RWPE2 (cell line): ENCODE results near the gene LDLRAD4.
A peak's percentile ranks its signal among the peaks of the same experiment; 100 is the strongest.
"Not testable (repeated sequence)": the region's sequence is repeated elsewhere in the genome, so short reads cannot be mapped to it uniquely, and the experiment has no call there.

Experiments
- ATAC-seq: fragments of 200-7000 bp; cut with Tn5 transposase; 3 replicates; pipeline ENCODE4 v1.9.1; 2021; ENCODE audit warnings: low read depth
- DNase-seq: peaks from one replicate; pipeline ENCODE4 v3.0.0-alpha.2; 2020; ENCODE audit warnings: low spot score
- H3K27ac ChIP-seq: fragments of 450-650 bp; 2 replicates; pipeline ENCODE4 v1.5.1; 2017; ENCODE audit warnings: mild to moderate bottlenecking; ENCODE audit not compliant: poor library complexity, severe bottlenecking
- H3K27me3 ChIP-seq: fragments of 250-450 bp; sonication (Bioruptor Pico); 2 replicates; pipeline ENCODE4 v1.5.1; 2021; ENCODE audit warnings: mild to moderate bottlenecking, moderate library complexity; ENCODE audit not compliant: insufficient read depth, poor library complexity, severe bottlenecking
- H3K36me3 ChIP-seq: fragments of 250-450 bp; sonication (Bioruptor Pico); 2 replicates; pipeline ENCODE4 v1.5.1; 2020; ENCODE audit warnings: low read depth, mild to moderate bottlenecking, moderate library complexity
- H3K4me1 ChIP-seq: fragments of 250-450 bp; sonication (Bioruptor Pico); 2 replicates; pipeline ENCODE4 v1.5.1; 2021; ENCODE audit warnings: mild to moderate bottlenecking, moderate library complexity; ENCODE audit not compliant: insufficient read depth, poor library complexity, severe bottlenecking
- H3K4me3 ChIP-seq: fragments of 250-450 bp; sonication (Bioruptor Pico); 2 replicates; pipeline ENCODE4 v1.5.1; 2021; ENCODE audit warnings: mild to moderate bottlenecking, moderate library complexity; ENCODE audit not compliant: severe bottlenecking
- H3K9me3 ChIP-seq: fragments of 250-450 bp; sonication (Bioruptor Pico); 2 replicates; pipeline ENCODE4 v1.5.1; 2021; ENCODE audit warnings: mild to moderate bottlenecking, moderate library complexity; ENCODE audit not compliant: severe bottlenecking
- TF ChIP-seq, protein P1 (sequence below): fragments of 450-650 bp; IDR thresholded peaks from one replicate; pipeline ENCODE4 v1.5.1; 2017; ENCODE audit warnings: mild to moderate bottlenecking, moderate library complexity; ENCODE audit not compliant: poor library complexity, severe bottlenecking

The LDLRAD4 gene

DNA sequence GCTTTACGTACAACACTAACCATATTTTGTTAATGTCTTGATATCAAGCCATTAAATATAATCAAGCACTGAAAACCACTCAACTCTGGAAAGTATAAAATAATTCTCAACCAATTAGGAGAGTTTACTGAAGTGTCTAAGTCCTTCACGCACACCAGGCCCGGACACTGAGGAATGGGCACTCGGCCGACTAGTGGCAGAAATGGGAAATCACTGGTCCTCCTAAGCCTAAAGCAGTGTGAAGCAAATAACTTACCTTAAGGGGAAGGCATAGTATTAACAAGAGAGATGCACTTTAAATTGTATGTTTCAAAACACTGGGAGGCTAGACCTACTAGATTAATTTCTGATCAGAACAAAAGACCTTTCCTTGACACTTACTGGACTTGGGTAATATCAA, 462.1 kb downstream of the LDLRAD4 start:
- TF ChIP-seq, protein P1, sequence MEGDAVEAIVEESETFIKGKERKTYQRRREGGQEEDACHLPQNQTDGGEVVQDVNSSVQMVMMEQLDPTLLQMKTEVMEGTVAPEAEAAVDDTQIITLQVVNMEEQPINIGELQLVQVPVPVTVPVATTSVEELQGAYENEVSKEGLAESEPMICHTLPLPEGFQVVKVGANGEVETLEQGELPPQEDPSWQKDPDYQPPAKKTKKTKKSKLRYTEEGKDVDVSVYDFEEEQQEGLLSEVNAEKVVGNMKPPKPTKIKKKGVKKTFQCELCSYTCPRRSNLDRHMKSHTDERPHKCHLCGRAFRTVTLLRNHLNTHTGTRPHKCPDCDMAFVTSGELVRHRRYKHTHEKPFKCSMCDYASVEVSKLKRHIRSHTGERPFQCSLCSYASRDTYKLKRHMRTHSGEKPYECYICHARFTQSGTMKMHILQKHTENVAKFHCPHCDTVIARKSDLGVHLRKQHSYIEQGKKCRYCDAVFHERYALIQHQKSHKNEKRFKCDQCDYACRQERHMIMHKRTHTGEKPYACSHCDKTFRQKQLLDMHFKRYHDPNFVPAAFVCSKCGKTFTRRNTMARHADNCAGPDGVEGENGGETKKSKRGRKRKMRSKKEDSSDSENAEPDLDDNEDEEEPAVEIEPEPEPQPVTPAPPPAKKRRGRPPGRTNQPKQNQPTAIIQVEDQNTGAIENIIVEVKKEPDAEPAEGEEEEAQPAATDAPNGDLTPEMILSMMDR: peak; percentile 24
- Histone ChIP-seq H3K27ac (no peak overlapping the region), H3K4me3 (no peak overlapping the region), H3K27me3 (no peaks in the 10 kb centered on the region), H3K4me1 (no peaks in the 10 kb centered on the region), H3K36me3 (peaks cover 33% of the 10 kb centered on the region), H3K9me3 (no peaks in the 10 kb centered on the region)
- ATAC-seq (no peak), DNase-seq (no peak)

- no peaks in the 10 kb centered on the region for H3K9me3 ChIP-seq
- H3K27ac ChIP-seq: no peak overlapping the region
- DNase-seq (no peak), ATAC-seq (no peak)
- H3K36me3 ChIP-seq: peaks cover 33% of the 10 kb centered on the region
- H3K4me1 ChIP-seq: no peaks in the 10 kb centered on the region
- H3K4me3 ChIP-seq: no peak overlapping the region
- H3K27me3 ChIP-seq: no peaks in the 10 kb centered on the region
- TF ChIP-seq, protein P1: no peak
Measured at GRCh38 chr18:13681701-13682100, 463.1 kb downstream of the LDLRAD4 start.

DNA sequence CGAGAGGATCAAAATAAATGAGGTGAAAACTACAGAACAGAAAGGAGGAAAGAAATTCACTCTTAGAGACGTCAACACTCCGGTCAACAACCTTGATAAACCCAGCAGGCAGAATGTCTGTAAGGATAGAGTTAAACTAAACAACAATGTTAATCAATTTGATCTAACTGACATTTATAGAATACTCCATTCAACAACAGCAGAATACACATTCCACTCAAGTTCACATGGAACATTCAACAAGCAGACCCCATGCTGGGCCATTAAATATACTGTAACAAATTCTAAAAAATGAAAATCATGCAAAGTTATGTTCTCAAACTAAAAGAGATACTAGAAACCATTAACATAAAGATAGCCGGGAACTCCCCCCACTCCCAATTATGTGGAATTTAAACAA, 466.0 kb downstream of the LDLRAD4 start:
- DNase-seq (no peak), ATAC-seq (no peak)
- H3K4me1 ChIP-seq: no peaks in the 10 kb centered on the region
- H3K9me3 ChIP-seq: no peaks in the 10 kb centered on the region
- H3K27ac ChIP-seq: no peak overlapping the region
- TF ChIP-seq, protein P1: no peak
- H3K27me3 ChIP-seq: no peaks in the 10 kb centered on the region
- peaks cover 25% of the 10 kb centered on the region for H3K36me3 ChIP-seq
- H3K4me3 ChIP-seq: no peak overlapping the region

DNA sequence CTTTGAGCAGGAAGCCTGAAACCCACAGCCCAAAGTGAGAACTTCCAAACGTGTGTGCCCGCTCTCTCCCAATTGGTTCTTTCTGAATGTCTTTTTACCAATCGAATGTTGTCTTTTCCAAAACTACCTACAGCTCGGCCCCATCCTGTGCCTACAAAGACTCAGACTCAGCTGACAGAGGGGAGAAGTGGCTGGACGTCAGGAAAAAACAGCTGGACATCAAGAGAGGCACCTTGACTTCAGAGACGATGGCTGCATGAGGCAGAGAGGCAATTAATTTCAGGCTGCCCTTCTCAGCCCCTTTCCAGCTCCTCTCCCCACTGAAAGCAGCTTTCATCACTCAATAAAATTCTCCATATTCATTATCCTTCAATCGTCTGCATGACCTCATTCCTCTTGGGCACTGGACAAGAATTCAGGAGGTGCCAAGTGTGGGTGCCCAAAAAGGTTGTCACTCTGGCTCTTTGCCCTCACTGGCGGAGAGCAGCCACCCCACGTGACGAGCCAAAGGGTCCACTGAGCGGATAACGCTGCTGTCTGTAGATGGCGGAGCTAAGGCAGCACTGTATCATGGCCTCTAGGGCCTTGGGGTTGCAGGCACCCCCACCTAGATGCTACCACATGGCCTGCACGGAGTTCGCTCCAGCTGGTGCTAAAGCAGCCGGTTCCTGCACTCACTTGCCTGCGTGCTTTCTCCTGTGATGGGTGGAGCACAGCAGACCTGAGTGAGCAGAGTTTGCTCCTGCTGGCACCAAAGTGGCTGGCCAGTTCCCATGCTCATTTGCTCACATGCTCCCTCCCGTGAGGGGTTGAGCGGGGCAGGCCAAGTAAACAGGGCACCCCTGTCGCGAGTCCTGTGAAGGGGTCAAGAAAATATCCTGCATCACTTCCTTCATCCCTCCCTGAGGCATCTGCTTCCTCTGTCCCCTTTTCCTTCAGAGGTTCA, 469.9 kb downstream of the LDLRAD4 start:
- Histone ChIP-seq H3K4me1 (no peaks in the 10 kb centered on the region), H3K27ac (no peak overlapping the region), H3K27me3 (no peaks in the 10 kb centered on the region), H3K9me3 (peaks cover 3% of the 10 kb centered on the region), H3K36me3 (no peaks in the 10 kb centered on the region; the same call in 1 of the 2 replicates), H3K4me3 (no peak overlapping the region)
- TF ChIP-seq, protein P1: no peak
- no peak for DNase-seq
- ATAC-seq: no peak

DNA sequence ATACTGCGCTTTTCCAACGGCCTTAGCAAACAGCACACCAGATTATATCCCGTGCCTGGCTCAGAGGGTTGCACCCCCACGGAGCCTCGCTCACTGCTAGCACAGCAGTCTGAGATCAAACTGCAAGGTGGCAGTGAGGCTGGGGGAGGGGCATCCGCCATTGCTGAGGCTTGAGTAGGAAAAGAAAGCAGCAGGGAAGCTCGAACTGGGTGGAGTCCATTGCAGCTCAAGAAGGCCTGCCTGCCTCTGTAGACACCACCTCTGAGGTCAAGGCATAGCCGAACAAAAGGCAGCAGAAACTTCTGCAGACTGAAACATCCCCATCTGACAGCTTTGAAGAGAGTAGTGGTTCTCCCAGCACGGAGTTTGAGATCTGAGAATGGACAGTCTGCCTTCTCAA, 471.5 kb downstream of the LDLRAD4 start:
- H3K36me3 ChIP-seq, DNase-seq, H3K9me3 ChIP-seq, ATAC-seq, H3K27me3 ChIP-seq, H3K4me1 ChIP-seq, H3K4me3 ChIP-seq, H3K27ac ChIP-seq: not testable (repeated sequence)

DNA sequence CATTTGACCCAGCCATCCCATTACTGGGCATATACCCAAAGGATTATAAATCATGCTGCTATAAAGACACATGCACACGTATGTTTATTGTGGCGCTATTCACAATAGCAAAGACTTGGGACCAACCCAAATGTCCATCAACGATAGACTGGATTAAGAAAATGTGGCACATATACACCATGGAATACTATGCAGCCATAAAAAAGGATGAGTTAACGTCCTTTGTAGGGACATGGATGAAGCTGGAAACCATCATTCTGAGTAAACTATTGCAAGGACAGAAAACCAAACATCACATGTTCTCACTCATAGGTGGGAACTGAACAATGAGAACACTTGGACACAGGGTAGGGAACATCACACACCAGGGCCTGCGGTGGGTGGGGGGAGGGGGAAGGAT, 476.8 kb downstream of the LDLRAD4 start:
- not testable (repeated sequence) for DNase-seq, H3K9me3 ChIP-seq, H3K4me3 ChIP-seq

More for the DNA sequence above, 476.8 kb downstream of the LDLRAD4 start:
- not testable (repeated sequence) for H3K27me3 ChIP-seq, H3K27ac ChIP-seq, H3K36me3 ChIP-seq, H3K4me1 ChIP-seq, ATAC-seq
